HK-2 (cell line): ENCODE data around the gene INTS1.
A peak's percentile ranks its signal among the peaks of the same experiment; 100 is the strongest.
"Not testable (repeated sequence)": the region's sequence is repeated elsewhere in the genome, so short reads cannot be mapped to it uniquely, and the experiment has no call there.

Experiments
- DNase-seq: peaks from one replicate; pipeline ENCODE4 v3.0.0-alpha.2; 2018; ENCODE audit not compliant: unreplicated experiment

The INTS1 gene

GRCh38 chr7:1529383-1530116, 25.4 kb upstream of the INTS1 start:
- no peak for DNase-seq

DNA sequence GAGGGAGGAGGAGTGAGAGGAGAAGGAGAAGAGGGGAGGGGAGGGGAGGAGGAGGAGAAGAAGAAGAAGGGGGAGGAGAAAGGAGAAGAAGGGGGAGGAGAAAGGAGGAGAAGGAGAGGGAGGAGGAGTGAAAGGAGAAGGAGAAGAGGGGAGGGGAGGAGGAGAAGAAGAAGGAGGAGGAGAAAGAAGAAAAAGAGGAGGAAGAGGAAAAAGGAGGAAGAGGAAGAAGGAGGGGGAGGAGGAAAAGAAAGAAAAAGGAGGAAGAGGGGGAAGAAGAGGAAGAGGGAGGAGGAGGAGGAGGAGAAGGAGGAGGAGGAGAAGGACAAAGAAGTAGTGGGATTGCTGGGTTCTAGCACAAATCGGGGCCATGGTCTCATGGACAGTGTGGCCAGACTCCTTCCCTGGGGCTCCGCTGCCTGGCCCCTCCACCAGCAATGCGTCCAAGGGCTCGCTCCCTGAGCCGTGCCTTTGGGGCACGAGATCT, 22.1 kb upstream of the INTS1 start:
- no peak for DNase-seq

- no peak for DNase-seq
Measured at GRCh38 chr7:1525409-1525808, 21.2 kb upstream of the INTS1 start.

DNA sequence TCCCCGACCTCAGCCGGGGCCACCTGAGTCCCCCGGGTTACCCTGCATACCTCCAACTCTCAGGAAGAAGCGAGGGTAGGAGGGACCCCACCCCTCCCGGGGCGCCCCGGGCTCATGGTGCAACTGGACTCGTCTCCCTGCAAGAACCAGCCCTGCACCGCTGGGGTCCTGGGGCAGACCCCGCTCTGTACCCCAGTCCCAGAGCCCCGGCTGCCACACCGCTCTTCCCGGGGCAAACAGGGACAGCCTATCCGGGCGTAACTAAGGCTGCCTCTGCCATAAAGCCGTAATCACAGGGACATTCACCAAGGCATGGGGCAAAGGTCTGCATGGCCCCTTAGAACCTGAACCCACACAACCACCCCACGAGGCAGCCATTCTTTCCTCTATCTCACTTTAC, 19.7 kb upstream of the INTS1 start:
- no peak for DNase-seq

DNA sequence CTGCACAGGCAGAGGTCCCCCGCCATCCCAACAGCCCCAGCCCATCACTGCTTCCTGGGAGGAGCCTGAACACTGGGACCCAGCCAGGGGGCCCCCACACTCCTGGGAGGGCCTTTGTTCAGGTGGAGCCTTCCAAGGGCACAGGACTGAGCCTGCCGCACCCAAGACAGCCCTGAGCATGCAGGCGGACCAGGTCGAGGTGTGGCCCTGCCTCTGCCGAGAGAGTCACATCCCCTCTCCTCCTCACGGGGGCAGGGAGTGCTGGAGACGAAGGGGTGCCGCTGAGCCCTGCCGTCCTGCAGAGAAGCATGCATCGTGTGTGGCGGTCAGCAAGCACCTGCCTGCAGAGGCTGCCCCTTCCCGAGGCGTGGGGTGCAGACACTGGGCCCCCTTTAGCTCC, 19.0 kb upstream of the INTS1 start:
- no peak for DNase-seq

DNA sequence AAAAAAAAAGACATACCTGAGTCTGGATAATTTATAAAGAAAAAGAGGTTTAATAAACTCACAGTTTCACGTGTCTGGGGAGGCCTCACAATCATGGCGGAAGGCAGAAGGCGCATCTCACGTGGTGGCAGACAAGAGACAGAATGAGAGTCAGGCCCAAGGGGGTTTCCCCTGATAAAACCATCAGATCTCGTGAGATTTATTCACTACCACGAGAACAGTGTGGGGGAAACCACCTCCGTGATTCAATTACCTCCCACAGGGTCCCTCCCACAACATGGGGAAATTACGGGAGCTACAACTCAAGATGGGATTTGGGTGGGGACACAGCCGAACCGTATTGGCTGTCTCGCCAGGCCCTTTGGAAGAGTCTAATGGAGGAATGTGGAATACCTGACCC, 17.3 kb upstream of the INTS1 start:
- no peak for DNase-seq

- DNase-seq = peak; percentile 68
Measured at GRCh38 chr7:1520539-1521234, 16.5 kb upstream of the INTS1 start.

- DNase-seq = not testable (repeated sequence)
Measured at GRCh38 chr7:1519322-1519922, 15.2 kb upstream of the INTS1 start.

- no peak for DNase-seq
Measured at GRCh38 chr7:1516586-1517251, 12.5 kb upstream of the INTS1 start.

GRCh38 chr7:1515509-1515967, 11.3 kb upstream of the INTS1 start:
- DNase-seq = not testable (repeated sequence)

- no peak for DNase-seq
Measured at GRCh38 chr7:1514995-1515401, 10.8 kb upstream of the INTS1 start.

GRCh38 chr7:1514407-1514806, 10.2 kb upstream of the INTS1 start:
- DNase-seq = no peak

- no peak for DNase-seq
Measured at GRCh38 chr7:1513657-1514095, 9.5 kb upstream of the INTS1 start.

DNA sequence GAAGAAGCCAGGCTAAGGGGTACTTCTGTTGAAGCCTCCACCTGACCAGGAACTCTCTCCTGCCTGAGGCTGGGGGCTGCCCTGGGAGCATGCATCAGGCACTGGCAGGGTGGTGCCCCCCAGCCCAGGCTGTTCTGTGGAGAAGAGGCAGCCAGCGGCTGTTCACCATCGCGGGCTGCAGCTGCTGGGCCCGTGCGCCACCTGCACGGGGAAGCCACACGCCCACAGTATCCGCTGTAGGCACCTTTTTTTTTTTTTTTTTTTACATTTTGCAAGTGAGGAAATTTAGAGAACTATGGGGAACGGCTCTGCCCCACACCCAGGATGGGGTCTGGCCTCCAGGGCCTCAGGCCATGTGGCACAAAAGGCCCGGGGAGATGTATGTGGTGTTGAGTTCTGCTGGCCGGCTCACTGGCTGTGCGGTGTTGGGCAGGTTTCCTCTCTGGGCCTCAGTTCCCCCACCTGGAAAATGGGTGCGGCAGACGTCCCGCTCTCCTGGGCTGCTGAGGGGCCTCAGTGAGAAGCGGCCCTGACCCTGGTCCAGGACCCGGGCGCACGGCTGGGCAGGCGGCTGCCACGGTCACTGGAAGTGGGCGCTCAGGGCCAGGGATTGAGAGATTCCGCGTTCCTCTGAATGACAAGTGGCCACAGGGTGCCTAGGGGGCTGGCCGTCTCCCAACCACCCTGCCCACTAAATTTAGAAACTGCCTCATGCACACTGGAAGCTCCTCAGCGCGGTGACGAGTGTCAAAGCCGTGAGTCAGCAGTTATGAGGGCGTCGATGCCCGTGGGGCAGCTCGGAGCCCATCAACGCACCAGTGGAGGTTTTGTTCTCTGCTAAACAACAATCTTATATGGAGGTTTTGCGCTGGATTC, 8.8 kb upstream of the INTS1 start:
- DNase-seq = peak; percentile 87

DNA sequence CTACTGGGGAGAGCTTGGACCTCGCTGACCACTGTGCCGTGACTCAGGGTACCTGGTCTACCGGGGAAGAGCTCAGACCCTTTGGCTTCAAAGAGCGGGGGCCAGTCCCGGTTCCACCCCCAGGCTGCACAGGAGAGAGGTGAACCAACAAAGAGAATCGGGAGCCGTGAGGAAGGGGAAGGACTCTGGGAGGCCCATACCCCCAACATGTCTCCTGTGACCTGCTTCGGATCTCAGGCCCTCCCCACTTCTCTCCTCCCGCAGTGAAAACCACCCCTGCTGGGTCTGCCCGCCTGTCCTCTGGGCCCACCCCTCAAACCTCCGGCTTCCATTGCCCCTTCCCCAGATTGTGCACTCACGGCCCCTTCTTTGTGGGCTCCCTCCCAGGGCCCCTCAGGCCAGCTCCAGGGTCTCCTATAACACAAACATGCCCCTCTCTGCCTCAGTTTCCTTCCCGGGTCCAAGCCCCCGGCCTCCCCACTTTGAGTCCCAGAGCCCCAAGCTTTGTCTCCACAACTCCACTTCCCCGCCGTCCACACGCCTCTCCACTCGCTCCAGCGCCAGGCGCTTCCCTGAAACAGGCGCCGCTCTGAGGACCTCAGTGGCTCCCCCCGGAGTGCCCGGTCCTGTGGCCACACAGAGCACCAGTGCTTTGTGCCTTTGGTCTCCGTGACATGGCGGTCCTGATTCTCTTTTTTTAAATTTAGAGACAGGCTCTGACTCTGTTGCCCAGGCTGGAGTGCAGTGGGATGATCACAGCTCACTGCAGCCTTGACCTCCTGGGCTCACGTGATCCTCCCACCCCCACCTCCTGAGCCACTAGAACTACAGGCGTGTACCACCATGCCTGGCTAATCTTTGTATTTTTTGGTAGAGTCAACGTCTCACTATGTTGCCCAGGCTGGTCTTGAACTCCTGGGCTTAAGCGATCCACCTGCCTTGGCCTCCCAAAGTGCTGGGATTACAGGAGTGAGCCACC, 7.5 kb upstream of the INTS1 start:
- no peak for DNase-seq

DNA sequence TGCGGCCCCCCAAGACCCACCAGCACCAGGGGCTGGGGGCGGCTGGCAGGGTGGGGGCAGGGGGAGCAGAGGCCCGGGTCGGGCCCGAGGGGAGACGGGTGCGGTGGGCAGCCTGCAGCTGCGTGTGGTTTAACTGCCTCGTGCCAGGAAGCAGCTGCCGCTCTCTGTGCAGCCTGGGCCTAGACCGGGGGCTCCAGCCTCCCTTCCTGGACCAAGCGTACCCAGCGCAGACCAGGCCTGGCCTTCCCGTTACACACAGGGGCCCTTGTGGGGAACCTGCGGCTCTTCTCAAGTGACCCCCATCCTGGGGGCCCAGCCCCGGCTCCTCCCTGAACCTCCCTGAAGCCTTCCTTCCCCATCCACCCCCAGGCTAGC, 6.6 kb upstream of the INTS1 start:
- DNase-seq = no peak

DNA sequence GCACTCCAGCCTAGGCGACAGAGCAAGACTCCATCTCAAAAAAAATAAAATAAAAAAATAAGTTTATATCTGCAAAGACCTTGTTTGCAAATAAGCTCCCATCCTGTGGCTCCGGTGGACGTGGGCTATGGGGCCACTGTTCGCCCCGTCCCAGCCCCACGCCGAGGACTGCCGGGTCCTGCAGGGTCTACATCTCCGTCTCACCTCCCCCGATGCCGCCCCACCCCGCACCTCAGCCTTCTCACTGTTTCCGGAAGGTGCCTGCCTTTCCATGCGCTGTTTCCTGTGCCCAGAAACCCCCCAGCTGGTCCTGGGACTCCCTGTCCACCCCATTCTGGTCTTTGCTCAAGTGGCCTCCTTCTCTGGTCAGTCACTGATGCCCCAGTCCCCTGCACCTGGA, 5.0 kb upstream of the INTS1 start:
- no peak for DNase-seq

DNA sequence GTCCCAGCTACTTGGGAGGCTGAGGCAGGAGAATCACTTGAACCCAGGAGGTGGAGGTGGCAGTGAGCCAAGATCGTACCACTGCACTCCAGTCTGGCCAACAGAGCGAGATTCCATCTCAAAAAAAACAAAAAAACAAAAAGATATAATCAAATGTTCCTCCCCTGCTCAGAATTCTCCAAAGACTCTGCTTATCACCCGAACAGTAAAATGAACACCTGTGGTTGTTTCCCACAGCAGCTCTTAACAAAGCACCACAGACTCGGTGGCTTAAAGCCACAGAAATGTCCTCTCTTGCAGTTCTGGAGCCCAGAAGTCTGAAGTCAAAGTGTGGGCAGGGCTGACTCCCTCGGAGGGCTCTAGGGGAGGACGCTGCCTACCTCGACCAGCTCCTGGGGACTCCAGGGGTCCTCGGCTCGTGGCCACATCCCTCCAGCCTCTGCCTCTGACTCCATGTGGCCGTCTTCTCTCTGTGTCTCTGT, 4.1 kb upstream of the INTS1 start:
- no peak for DNase-seq

DNA sequence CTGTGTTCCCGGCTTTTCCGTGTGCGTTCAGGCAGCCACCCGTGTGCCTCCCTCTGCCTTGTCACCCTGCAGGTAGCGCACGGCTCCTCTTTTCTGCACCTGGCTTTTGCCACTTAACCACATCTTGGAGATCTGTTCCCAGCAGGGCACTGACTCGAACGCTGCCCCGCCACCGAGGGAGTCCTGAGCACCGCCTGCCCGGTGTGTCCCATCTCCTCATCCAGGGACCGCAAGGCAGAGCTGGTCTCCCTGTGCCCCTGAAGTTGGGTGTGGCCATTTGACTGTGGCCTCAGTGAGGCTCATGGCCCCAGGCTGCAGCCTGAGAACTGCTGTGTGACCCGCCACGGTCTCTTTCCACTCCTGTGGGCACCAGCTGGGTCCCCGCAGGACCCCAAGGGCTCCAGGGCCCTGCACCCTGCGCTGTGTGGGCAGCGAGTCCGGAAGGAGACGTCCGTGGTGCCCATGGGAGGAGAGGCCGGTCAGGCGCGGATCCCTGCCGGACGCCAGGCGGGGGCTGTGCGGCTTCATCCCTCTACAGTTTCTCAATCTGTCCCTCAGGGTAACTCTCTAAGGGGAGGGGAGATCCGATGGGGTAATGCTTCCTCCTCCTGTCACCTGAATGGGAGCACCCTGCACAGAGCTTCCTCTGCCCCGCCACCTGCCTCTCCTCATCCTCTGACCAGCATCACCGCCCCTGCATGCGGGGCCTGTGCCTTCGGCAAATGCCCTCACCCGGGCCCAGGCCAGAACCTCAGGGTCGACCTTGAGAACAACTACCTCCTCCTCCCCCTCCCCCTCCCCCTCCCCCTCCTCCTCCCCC, 1.8 kb upstream of the INTS1 start:
- no peak for DNase-seq
